NCI-H1105 (cell line): ENCODE measurements around the gene ANKS1B.
"Not testable (repeated sequence)": the region's sequence is repeated elsewhere in the genome, so short reads cannot be mapped to it uniquely, and the experiment has no call there.

Source experiments
- DNase-seq: peaks from one replicate; lab custom pipeline; 2025; lab: John Stamatoyannopoulos, UW

ANKS1B gene

GRCh38 chr12:99984271-99985128 lies at the start of gene ANKS1B:
Gene ANKS1B (minus strand): TSS chr12:99984936. CDS start chr12:99984237, 699 bp downstream.
- peak; percentile 92 for DNase-seq

GRCh38 chr12:100031836-100032235 lies 47.1 kb upstream of the ANKS1B start:
- no peak for DNase-seq

- no peak for DNase-seq
These were observed 42.9 kb upstream of the ANKS1B start for GRCh38 chr12:100027671-100028070.

GRCh38 chr12:100026241-100026640 lies 41.5 kb upstream of the ANKS1B start:
- DNase-seq, result no peak

GRCh38 chr12:100024974-100025555 lies 40.3 kb upstream of the ANKS1B start:
- DNase-seq, result no peak

GRCh38 chr12:100020370-100020769 lies 35.6 kb upstream of the ANKS1B start:
- DNase-seq, result no peak

GRCh38 chr12:100017056-100017455 lies 32.3 kb upstream of the ANKS1B start:
- no peak for DNase-seq

- DNase-seq, result not testable (repeated sequence)
These were observed 31.6 kb upstream of the ANKS1B start for GRCh38 chr12:100016304-100016703.

- DNase-seq, result not testable (repeated sequence)
These were observed 21.1 kb upstream of the ANKS1B start for GRCh38 chr12:100005846-100006245.

- DNase-seq, result no peak
These were observed 13.1 kb upstream of the ANKS1B start for GRCh38 chr12:99997806-99998205.

GRCh38 chr12:99996095-99996494 lies 11.4 kb upstream of the ANKS1B start:
- no peak for DNase-seq

GRCh38 chr12:99985631-99986030 lies 895 bp upstream of the ANKS1B start:
- DNase-seq, result no peak

- DNase-seq, result peak; percentile 55
These were observed 414 bp upstream of the ANKS1B start for GRCh38 chr12:99985129-99985570.

GRCh38 chr12:99983456-99984258 lies 1.1 kb downstream of the ANKS1B start:
- peak; percentile 53 for DNase-seq

- DNase-seq, result no peak
These were observed 3.0 kb downstream of the ANKS1B start for GRCh38 chr12:99981639-99982190.

GRCh38 chr12:99979471-99979870 lies 5.3 kb downstream of the ANKS1B start:
- DNase-seq, result no peak

- no peak for DNase-seq
These were observed 6.6 kb downstream of the ANKS1B start for GRCh38 chr12:99978152-99978551.

- no peak for DNase-seq
These were observed 7.2 kb downstream of the ANKS1B start for GRCh38 chr12:99977550-99977949.

- DNase-seq, result no peak
These were observed 8.0 kb downstream of the ANKS1B start for GRCh38 chr12:99976762-99977161.

GRCh38 chr12:99975321-99975720 lies 9.4 kb downstream of the ANKS1B start:
- DNase-seq, result no peak

- DNase-seq, result no peak
These were observed 10.6 kb downstream of the ANKS1B start for GRCh38 chr12:99974146-99974545.

- no peak for DNase-seq
These were observed 18.3 kb downstream of the ANKS1B start for GRCh38 chr12:99966429-99966828.
